Hippocampal formation (tissue), 2 donors: ENCODE measurements around the gene CLDN5.

ENCODE experiments used
- DNase-seq, 2 donors: peaks; one replicate each; lab custom pipeline; 2025; lab: John Stamatoyannopoulos, UW

CLDN5 gene

DNA sequence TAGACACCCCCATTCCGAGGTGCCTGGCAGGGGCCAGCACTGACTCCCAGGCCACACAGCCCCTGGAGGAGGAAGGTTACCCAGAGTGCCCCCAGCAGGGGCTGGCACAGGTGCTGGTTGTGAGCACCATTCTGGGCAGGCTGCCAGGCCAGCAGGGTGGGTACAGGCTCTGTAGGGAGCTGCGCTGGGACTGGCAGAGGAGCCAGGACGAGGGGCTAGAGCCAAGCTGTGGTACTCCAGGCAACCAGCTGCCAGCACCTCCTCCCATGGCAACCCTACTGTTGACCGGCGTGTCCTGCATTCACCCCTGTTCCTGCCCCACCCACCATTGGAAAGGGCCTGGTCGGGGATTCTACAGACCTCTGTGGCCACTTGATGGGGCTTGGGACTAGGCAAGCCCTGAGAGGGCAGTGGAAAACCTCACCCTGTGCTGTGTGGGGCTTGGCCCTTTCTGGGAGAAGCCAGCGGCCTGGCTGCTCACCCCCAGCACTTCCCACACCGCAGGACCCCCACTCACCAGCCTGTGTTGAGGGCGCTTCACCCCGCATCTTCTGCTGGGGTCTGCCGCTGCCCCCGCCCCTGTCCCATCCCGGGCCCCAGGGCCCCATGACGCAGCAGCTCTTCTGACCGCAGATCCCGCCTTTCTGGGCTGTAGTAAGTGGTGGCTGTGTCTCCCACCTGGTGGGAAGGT is 1.9 kb downstream of the CLDN5 start:
- peak; percentile 23 to 28 for DNase-seq

DNA sequence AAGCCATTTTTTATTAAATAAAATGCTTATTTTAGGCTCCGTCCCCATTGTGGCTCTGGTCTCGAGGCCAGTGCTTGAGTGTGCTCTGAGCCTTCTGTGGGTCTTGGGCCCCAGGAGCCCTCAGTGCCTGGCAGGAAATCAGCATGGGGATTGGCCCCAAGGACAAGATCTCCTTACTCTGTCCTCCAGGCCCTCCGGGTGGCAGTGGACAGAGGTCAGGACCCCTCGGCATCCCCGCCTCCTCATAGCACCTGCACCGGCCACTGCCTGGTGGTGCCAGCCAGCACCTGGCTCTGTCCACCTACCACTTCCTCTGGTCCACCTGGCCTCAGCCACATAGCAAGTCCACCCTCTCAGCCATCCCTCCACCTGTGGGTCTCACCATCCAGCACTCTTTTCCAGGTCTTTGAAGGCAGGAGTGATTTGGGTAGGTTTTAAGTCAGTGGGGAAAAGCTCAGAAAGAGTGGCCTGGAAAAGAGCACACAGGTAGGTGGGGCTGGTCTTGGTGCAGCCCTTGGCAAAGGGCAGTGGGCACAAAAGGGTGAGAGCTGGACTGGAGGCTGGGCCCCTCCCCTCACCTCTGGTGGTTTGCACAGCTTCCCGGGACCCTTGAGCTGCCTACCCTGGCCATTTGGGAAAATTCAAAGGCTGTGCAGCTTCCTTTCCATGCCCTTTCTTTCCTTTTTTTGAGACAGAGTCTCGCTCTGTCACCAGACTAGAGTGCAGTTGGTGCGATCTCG is 3.5 kb downstream of the CLDN5 start:
- DNase-seq: no peak

DNA sequence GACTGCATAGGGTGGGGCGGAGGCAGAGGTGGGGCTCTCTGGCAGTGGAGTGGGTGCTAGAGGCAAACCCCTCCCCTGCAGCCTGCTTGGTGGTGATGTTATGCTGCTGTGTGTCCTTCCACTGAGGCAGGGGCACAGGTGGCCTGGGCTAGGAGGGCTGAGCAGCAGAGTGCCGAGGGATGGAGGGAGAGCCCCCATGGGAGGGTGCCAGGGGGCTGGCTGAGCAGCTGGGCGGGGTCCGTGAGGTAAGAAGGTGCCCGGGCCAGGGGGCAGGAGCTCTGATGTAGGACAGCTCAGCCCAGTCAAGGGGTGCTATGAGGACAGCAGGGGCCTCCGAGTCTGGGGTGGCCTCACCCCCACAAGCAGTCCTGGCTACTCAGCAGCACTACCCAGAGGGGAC is 4.2 kb downstream of the CLDN5 start:
- no peak for DNase-seq

DNA sequence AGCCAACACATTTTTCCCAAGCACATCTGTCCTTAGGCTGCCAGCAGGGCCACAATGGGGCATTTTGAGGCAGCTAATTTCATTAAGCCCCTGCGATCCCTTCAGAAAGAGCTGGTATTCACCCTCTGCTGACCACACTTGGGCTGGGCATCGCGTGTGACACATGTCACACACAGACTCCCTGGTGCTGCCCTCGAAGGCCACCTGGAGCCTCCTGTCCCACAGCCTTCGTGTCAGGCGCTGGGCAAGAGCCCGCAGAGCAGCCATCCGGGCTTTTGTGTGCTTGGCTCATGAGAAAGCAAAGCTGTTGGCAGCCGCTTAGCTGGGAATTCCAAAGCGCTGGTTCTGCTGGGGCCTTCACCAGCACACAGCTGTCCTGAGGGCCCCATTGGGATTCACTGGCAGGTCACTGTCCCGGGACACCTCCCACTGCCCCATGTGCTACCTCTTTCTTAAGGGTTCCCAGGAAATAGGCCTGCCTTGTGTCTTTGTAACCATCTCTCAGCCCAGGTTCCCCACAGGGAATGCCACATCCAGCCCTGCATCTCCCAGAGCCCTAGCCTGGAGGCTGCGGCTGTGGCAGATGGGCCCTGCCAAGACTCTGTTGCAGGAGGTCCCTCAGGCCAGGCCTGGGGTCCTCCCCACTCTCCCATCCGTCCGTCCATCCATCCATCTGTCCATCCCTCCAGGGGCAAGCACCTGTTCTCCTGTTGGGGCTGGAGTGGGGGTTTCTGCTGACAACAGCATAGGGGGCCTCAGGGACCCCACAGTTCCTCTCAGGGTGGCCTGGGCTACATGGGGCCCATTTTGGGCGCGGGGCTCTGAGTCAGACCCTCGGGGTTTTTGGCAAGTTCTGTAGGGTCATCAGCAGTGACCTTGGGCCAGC is 4.9 kb downstream of the CLDN5 start:
- DNase-seq: no peak

DNA sequence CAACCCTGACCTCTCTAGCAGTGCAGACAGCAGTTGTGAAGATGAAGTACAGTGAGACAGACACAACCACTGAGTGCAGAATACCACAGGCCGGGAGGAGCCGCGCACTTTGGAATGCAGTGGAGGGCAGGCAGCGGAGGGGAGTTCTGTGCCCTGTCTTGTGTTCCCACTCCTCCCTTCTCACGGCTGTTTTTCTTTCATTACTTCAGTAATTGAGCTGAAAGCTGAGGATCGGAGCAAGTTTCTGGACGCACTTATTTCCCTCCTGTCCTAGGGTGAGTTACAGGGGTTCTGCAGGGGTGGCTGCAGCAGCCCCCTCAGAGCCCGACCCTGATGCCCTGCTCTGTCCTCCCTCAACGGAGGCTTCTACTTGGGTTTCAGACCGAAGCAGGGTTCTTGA is 5.6 kb downstream of the CLDN5 start:
- DNase-seq: no peak

DNA sequence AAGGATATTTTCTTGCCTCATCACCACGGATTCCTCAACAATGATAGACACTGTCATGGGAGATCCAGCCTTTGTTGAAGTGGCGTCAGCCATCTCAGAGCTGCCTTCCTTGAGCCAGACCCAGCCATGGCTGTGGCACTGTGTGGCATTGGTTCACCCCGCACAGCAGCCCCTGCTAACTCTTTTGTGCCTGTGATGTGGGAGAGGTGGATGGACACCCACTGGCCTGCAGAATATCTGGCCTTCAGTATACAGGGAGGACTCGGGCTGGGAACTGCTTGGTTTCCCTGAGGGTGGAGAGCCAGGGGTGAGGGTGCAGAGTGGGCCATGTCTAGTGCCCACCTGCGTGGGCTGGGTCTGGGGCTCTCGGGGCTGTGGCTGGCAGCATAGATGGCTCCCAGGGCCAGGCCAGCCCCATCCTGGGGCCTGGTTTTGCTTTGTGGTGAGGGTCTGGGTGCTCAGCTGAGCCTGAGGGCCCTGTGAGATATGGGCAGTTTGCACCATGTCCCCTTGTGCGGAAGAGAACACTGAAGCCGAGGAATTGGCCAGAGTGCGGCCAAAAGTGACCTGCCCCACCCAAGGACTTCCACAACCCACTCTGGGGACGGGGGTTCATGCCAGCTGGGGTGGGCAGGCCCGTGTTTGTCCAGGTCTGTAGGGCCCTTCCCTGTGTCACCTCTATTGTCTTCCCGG is 6.1 kb downstream of the CLDN5 start:
- no peak for DNase-seq

DNA sequence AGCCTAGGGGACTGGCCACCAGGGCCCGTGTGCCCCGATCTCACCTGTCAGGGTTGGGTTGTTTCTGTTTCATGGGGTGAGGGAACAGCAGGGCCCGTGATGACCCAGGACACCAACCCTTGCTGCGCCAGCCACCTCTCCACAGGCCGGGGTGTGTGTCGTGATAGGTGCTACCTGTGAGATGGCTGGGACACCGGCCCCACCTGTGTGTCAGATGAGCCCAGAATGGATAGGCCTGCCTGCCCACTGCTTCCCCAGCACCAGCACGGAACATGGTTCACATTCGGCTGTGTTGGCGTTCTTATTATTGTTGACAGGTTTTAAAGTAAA is 7.1 kb downstream of the CLDN5 start:
- DNase-seq: no peak

DNA sequence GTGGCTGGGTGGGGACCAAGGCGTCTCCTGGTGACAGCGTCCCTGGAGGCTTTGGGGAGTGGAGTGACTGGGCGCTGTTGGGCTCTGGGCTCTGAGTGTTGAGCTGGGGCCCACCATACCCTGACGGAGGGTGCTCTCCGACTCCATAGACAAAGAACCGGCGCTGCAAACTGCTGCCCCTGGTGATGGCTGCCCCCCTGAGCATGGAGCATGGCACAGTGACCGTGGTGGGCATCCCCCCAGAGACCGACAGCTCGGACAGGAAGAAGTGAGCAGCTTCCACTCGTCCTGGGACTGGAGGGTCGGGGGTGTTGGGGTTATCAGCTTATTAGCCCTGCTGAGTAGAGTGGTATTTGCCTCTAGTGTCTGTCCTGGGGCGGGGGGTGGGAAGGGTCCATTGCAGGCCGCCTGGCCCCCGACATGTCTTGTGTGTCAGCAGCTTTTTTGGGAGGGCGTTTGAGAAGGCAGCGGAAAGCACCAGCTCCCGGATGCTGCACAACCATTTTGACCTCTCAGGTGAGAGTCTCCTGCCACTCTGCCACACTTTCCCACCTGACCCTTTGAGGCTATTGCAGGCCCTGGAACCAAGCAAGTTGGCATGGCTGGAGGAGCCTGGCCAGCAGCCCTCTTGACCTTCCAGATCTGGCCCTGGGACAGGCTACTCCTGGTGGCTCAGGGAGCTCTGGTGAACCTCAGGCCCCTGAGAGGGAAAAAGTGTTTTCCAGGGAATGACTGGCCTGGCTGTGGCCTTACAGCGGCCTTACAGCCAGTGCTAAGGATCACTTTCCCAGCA is 7.6 kb downstream of the CLDN5 start:
- no peak for DNase-seq

DNA sequence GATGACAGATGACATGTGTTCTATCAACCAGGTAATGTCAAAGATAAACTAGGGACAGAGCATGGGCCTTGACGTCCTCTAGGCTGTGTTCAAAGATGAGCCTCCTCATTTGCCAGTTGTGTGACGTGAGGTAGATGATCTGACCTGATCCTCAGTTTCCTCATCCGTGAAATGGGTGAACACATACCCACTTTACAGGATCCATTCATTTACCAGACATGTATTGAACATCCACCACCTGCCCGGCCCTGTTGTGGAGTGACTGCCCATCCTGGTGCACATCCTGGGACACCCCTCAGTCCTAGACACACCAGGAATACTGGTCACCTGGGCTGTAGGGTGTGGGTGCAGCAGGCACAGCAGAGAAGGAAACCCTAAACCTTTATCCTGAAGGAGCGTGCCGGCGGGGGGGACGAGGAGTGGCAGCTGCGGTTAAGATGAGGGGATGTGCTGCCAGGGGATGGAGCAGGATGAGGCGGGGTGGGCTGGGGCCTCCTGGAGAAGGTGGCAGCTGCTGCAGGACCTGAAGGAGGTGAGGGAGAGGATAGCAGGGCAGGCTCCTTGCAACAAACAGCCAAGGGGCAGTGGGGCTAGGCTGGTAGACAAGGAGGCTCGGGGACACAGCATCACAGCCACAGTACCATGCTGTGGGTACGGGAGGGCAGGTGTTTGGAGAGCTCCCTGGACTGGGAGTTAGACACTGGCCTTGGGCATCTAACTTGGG is 8.4 kb downstream of the CLDN5 start:
- DNase-seq: no peak

DNA sequence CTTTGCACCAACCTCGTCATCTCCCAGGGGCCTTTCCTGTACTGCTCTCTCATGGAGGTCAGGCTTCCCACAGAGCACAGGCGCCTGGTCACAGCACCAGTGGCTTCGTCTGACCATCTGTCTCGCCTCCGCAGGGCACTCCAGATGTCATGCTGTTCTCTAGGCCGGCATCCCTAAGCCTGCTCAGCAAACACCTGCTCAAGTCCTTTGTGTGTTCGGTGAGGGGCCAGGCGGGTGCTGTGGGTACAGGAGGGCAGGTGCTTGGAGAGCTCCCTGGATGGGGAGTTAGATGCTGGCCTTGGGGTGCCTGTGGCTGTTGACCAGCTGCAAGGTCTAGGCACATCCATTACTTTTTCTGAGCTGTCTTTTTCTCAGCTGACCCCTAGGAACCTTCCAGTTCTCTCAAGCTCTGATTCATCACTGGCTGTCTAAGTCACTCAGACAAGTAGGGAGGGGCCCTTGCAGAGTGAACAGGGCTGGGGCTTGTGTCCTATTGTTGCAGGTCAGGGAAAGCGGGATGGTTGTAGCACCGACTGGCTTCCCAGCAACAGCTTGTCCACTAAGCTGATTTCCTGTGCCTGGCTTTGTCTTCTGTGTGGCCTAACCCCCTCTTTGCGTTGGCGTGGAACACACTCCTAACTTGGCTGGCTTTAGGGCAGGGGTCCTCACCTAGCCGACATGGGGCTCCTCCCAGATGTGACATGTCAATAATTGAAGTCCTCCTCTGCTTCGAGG is 9.2 kb downstream of the CLDN5 start:
- DNase-seq: no peak

DNA sequence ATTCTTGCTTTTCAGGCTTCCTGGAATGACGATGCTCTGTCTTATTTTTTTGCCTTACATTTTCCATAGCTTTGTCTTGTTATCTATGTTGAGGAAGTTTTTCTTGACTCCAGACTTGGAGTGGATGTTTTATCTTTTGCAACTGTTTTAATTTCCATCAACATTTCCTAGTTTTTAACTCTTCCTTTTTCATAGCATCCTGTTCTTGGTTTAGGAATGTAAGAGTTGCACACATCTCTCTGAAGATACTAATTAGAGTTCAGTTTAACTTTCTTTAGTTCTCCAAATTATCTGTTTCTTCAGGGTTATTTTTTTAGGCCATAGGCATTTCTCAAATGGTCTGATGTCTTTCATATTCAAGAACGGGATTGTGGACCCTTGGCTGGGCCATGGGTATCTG is 10.4 kb downstream of the CLDN5 start:
- DNase-seq: no peak

DNA sequence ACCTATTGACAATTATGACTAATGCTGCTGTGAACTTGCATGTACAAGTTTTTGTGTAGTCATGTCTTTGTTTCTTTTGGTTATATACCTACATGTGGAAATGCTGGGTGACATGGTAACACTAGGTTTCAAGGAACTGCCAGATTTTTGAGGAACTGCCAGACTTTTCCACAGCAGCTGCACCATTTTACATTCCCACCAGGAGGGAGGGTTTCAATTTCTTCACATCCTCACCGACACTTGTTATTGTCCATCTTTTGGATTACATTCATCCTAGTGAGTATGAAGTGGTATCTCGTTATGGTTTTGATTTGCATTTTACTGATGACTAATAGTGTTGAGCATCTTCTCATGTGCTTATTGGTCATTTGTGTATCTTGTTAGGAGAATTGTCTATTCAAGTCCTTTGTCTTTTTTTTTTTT is 13.3 kb downstream of the CLDN5 start:
- DNase-seq: no peak

DNA sequence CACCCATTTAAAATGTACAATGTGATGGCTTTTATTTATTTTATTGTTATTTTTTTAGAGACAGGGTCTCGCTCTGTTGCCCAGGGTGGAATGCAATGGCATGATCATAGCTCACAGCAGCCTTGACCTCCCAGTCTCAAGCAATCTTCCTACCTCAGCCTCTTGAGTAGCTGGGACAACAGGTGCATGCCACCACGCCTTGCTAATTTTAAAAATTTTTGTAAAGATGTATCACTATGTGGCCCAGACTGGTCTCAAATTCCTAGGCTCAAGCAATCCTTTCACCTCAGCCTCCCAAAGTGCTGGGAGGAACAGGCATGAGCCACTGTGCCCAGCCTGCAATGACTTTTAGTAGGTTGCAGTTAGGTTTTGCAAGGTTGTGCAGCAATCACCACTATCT is 14.3 kb downstream of the CLDN5 start:
- no peak for DNase-seq

DNA sequence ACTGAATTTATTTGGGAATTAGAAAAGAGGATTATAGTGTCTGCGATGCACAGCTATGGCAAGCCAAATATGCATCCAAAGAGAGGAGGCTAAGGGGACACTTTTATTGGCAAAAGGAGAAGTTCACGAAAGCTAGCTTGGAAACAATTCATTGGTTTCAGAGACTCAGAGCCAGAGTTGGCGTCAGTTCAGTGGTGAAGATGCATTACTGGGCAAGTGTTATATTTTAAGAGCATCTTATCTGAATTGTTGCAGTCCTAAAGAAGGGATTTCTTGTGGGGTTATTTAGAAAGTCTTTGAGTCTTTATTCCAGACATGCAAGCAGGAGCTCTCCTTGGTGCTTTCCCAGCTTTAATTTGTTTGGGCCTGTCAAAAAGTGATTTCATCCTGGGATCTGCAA is 15.0 kb downstream of the CLDN5 start:
- no peak for DNase-seq

DNA sequence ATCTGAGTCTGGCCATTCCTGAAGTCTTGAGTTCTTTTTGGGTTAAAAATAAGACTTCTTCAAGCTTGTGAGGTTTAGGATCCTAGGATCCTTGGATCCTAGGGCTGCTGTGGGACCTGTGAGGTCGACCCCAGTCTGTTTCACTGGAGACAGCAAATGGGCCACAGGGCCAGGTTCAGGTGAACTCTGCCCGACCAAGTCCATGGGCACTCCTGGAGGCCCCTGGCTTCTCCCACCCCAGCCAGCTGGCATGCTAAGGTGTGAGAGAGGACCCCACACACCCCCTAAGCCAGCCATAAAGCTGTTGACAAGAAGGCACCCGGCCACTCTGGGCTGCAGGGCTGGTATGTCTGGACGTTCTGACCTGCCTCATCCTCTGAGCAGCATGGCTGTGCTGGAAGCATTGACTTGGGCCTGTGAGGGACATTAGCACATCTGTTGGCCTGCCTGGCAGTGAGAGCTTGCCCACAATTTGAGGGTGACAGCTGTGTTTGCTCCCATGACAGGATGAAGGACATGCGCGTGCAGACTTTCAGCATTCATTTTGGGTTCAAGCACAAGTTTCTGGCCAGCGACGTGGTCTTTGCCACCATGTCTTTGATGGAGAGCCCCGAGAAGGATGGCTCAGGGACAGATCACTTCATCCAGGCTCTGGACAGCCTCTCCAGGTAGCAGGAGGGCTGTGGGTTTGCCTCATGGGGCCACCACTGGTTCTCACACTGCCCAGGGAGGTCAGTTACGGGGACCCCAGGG is 16.0 kb downstream of the CLDN5 start:
- no peak for DNase-seq

DNA sequence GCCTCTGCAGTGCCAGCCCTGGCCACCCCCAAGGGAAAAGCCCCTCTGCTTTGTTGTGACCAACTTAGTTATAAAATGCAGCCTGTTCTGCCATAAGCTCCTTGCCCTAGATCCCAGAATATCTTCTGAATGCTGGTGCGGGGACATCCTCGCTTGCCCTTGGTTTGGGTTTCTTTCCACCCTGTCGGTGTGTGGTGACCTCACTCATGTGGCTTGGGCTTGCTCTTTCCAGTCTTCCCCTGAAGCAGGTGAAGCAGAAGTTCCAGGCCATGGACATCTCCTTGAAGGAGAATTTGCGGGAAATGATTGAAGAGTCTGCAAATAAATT is 16.7 kb downstream of the CLDN5 start:
- no peak for DNase-seq

DNA sequence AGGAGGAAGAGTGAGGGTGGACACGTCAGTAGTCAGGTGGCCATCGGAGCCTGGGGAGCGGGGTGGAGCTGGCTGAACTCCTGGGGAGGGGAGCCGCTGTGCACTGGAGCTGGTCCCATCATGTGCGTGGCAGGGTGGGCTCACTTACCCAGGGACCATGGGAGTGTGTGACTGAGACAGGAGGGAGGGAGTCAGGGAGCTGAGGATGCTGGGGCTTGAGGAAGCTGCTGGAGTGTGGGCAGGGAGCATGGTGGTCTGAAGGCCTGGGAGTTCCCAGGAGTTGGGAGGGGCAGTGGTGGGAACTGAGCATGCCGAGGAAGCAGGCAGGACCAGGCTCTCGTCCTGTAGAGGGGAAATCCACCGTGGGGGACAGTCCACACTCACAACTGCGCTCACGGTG is 18.0 kb downstream of the CLDN5 start:
- DNase-seq: no peak

DNA sequence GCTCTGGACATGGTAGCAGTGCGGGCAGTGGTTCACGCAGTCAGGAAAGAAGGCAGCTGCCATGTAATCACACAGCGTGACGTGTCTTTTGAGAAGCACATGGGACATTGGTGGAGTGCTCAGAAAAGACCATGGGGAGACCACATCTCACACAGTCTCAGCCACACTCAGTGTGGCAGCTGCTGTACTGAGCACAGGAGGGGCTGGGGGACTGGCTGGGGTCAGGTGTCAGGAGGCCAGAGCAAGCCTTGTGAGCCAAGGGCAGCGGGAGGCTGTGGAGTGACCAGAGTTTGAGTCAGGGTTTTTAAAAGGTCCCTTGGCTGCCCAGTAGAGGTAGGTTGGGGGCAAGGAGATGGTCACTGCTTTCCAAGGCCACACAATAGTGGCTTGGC is 18.5 kb downstream of the CLDN5 start:
- DNase-seq: no peak

DNA sequence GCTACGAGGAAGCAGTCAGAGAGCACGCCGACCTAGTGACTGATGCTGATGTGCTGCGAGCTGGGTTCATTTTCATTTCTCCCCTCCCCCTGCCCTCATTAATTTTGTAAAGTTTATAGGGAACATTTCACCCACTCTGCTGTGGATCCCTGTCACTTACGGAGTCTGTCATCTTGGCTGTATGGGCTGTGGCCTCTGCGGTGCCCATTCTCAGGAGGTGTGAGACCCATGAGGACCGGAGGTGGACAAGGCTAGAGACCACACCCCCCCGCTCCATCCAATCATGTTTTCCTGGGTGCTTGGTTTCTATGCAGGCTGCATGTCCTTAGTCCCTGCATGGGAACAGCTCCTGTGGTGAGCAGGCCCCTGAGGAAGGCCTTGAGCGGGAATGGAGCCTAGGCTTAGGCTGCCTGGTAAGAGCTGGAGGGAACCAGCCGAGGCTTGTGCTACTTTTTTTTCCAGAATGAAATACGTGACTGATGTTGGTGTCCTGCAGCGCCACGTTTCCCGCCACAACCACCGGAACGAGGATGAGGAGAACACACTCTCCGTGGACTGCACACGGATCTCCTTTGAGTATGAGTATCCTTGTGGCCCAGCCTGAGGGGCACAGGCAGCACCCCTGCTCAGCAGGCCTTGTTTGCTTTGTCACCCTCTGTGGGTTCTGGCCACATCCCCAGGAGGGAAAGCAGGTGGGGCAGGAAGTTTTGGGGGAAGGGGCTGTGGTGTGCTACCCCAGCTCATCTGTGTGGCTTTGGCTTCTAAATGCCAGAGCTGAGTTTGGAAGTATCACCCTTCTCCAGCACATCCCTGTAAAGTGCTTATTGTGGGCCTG is 19.1 kb downstream of the CLDN5 start:
- DNase-seq: no peak
